Karpas-422 (cell line): ENCODE measurements around the gene CHML. TPM values are rescaled to one million over a fixed set of nuclear protein-coding genes. Genes with fewer than 3 reads are reported as not detected.
A peak's percentile ranks its signal among the peaks of the same experiment; 100 is the strongest.

Experiments
- DNase-seq: peaks from one replicate; pipeline ENCODE4 v3.0.0-alpha.2; 2015
- H2AFZ ChIP-seq: fragments of 200-600 bp; sonication (generic); 2 replicates; pipeline ENCODE4 v1.6.1; 2014; ENCODE audit warnings: antibody characterized with exemption, low read length, mixed read lengths
- H3K27ac ChIP-seq: fragments of 200-600 bp; sonication (generic); 2 replicates; pipeline ENCODE4 v1.5.1; 2014; ENCODE audit warnings: mild to moderate bottlenecking, low read length, moderate library complexity
- H3K27me3 ChIP-seq: fragments of 200-600 bp; sonication (generic); 2 replicates; pipeline ENCODE4 v1.6.1; 2014; ENCODE audit warnings: low read length, mixed read lengths
- H3K36me3 ChIP-seq: fragments of 200-600 bp; sonication (generic); 2 replicates; pipeline ENCODE4 v1.6.1; 2014; ENCODE audit warnings: low read length, mixed read lengths; ENCODE audit not compliant: insufficient read depth
- H3K4me1 ChIP-seq: fragments of 200-600 bp; sonication (generic); 2 replicates; pipeline ENCODE4 v1.6.1; 2014; ENCODE audit warnings: mild to moderate bottlenecking, low read length, mixed read lengths
- H3K4me2 ChIP-seq: fragments of 200-600 bp; sonication (generic); 2 replicates; pipeline ENCODE4 v1.6.1; 2014; ENCODE audit warnings: low read length, low read depth, mild to moderate bottlenecking; ENCODE audit not compliant: poor library complexity, severe bottlenecking
- H3K4me3 ChIP-seq: fragments of 200-600 bp; sonication (generic); 2 replicates; pipeline ENCODE4 v1.5.1; 2014; ENCODE audit warnings: mild to moderate bottlenecking, antibody characterized with exemption, low read length, mixed read lengths
- H3K79me2 ChIP-seq: fragments of 200-600 bp; sonication (generic); 2 replicates; pipeline ENCODE4 v1.6.1; 2014; ENCODE audit warnings: mild to moderate bottlenecking, low read length, mixed read lengths
- H3K9ac ChIP-seq: fragments of 200-600 bp; sonication (generic); 2 replicates; pipeline ENCODE4 v1.6.0; 2014; ENCODE audit warnings: low read length
- H3K9me2 ChIP-seq: fragments of 200-600 bp; sonication (generic), shearing (Covaris generic); replicated peaks from 2 replicates; pipeline ENCODE4 v1.6.0; 2014; ENCODE audit warnings: mild to moderate bottlenecking, low read length, moderate library complexity; ENCODE audit not compliant: insufficient read depth
- H3K9me3 ChIP-seq: fragments of 300-700, 200-600 bp; sonication (generic); 2 replicates; pipeline ENCODE4 v1.6.1; 2014; ENCODE audit warnings: low read length, mixed read lengths
- H4K20me1 ChIP-seq: fragments of 200-600 bp; sonication (generic); 2 replicates; pipeline ENCODE4 v1.6.1; 2014; ENCODE audit warnings: mild to moderate bottlenecking, antibody characterized with exemption, low read length, low read depth; ENCODE audit not compliant: insufficient read depth
- total RNA-seq: library from RNA; depleted of rRNA; stranded (reverse); fragments of >200 nt; shearing (Covaris generic); gene quantifications from 2 replicates; pipeline ENCODE4 v1.2.3, GENCODE V29; 2014; ENCODE audit warnings: low replicate concordance

Gene CHML
- total RNA-seq, 1 experiment from 2014 or later, result 41.1 TPM

DNA sequence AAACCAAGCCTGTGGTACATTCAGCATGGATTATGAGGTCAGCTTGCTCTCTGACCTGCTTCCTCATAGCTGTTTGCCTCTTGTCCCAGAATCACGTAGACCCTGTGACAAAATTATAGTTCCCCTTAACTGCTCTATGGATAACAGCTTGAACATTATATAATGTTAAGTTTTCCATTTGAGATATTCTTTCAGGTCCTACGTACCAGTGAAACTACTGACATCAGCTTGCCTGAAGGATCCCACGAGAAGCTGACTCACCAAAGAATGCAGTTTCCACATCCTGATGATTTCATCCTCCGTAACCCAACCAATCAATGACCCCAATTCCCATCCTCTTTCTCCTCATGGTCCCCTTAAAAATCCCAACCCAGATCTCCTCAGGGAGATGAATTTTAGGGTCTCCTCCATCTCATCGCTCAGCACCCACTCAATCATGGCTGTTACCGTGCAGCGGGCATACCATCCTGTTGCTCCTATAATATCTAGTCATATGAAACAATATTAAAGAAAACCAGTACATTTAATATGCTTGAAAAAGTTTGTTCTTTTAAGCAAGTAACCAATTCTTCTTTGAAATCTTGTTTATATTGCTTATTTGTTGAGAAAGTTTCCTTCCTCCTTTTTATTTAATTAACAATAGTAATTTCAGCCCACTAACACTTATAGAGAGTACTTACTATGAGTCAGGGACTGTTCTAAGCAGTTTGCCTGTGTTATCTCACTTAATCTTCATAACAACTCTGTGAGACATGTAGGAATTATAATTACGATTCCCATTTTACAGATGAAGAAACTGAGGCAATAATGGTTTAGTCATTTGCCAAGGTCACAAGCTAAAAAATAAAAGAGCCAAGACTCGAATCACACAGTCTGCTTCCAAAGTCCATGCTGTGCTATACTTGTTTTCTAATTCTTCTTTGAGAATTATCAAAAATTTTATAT lies 27.4 kb downstream of the CHML start:
- H4K20me1 ChIP-seq, result no peaks in the 10 kb centered on the region
- no peak overlapping the region for H3K4me2 ChIP-seq
- no peak overlapping the region for H2AFZ ChIP-seq
- H3K79me2 ChIP-seq, result no peaks in the 10 kb centered on the region
- no peak for DNase-seq
- no peaks in the 10 kb centered on the region for H3K27me3 ChIP-seq
- no peaks in the 10 kb centered on the region for H3K9me2 ChIP-seq
- H3K9me3 ChIP-seq, result no peaks in the 10 kb centered on the region
- no peak overlapping the region for H3K27ac ChIP-seq
- peaks cover 3% of the 10 kb centered on the region for H3K4me1 ChIP-seq
- H3K4me3 ChIP-seq, result no peak overlapping the region
- no peak overlapping the region for H3K9ac ChIP-seq
- H3K36me3 ChIP-seq, result no peaks in the 10 kb centered on the region

DNA sequence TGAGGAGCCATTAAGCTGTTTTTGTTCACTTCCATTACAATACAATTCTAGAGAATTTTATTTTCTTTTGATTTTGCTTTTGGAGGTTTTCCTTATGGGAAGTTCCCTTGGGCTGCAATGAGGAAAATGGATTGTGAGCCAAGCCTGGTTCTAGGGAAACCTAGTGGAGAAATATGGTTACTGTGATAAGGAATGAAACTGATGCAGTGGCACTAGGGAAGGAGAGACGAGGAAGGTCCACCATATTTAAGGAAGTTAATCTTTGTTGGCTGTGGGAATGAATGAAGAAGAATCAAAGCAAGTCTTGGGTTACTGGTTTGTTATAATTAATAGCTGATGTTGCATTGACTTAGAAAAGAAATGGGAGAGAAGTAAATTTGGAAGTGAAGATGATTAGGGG lies 28.4 kb downstream of the CHML start:
- DNase-seq, result no peak
- Histone ChIP-seq H4K20me1 (no peaks in the 10 kb centered on the region), H3K4me3 (no peak overlapping the region), H3K9ac (no peak overlapping the region), H3K9me3 (no peaks in the 10 kb centered on the region), H3K9me2 (no peaks in the 10 kb centered on the region), H2AFZ (no peak overlapping the region), H3K27me3 (no peaks in the 10 kb centered on the region), H3K4me2 (no peak overlapping the region), H3K27ac (no peak overlapping the region), H3K4me1 (peaks cover 3% of the 10 kb centered on the region), H3K36me3 (no peaks in the 10 kb centered on the region), H3K79me2 (no peaks in the 10 kb centered on the region)

DNA sequence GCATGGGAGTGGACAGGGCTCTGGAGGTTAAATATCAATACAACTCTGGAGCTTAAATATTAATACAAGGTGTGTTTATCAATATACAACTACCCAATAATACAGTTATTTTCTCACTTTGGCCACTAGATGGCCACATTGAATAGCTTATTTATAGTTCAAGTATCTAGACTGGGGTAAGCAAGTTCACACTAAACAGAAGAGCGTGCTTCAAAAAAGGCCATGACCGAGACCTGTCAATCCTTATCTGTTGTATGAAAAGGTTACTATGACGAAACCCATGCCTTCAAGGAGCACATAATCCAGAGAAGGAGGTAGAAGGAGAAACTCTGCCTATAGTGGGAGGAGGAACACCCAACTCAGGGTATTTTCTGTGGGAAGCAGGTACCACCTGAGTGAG lies 29.1 kb downstream of the CHML start:
- no peaks in the 10 kb centered on the region for H3K9me2 ChIP-seq
- H3K4me2 ChIP-seq, result no peak overlapping the region
- no peak overlapping the region for H2AFZ ChIP-seq
- no peaks in the 10 kb centered on the region for H3K36me3 ChIP-seq
- no peak overlapping the region for H3K4me3 ChIP-seq
- no peak overlapping the region for H3K9ac ChIP-seq
- no peaks in the 10 kb centered on the region for H4K20me1 ChIP-seq
- DNase-seq, result peak; percentile 91
- H3K9me3 ChIP-seq, result no peaks in the 10 kb centered on the region
- no peak overlapping the region for H3K27ac ChIP-seq
- no peaks in the 10 kb centered on the region for H3K27me3 ChIP-seq
- peaks cover 3% of the 10 kb centered on the region for H3K4me1 ChIP-seq
- H3K79me2 ChIP-seq, result no peaks in the 10 kb centered on the region

DNA sequence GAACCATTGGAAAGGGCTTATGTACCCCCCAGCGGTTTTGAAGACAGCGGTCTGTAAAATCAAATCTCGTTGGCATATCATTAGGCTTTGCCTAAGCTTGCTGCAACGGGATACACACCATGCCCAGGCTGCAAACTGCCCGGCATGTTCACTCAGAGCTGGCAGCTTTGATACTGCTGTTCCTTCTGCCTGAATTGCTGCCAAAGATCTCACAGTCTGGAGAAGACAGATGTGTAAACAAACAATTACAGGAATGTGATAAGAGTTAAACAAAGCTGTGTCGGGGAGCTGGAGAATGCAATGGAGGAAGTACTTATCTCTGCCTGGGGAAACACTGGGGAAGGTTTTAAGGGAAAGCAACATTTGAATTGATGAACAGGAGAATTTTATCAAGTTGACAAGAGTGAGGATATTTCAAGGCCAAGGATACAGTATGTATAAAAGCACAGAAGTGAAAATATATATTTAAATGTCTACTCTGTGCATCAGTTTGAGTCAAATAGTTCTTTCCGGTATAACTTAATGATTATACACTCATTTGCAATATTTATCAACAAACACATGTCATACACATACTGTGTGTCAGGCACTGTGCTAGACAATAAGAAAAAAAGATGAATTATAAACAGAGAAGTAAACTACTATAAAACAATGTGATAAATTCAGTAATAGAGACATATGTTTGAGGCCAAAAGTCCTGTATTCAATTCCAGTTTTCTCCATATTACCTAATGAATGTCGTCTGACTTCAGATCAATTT lies 29.9 kb downstream of the CHML start:
- H3K4me2 ChIP-seq, result no peak overlapping the region
- DNase-seq, result no peak
- no peaks in the 10 kb centered on the region for H3K9me2 ChIP-seq
- H3K27me3 ChIP-seq, result no peaks in the 10 kb centered on the region
- H3K27ac ChIP-seq, result no peak overlapping the region
- H2AFZ ChIP-seq, result no peak overlapping the region
- H4K20me1 ChIP-seq, result no peaks in the 10 kb centered on the region
- H3K4me1 ChIP-seq, result peaks cover 3% of the 10 kb centered on the region
- H3K9me3 ChIP-seq, result no peaks in the 10 kb centered on the region
- H3K9ac ChIP-seq, result no peak overlapping the region
- no peaks in the 10 kb centered on the region for H3K36me3 ChIP-seq
- no peaks in the 10 kb centered on the region for H3K79me2 ChIP-seq
- H3K4me3 ChIP-seq, result no peak overlapping the region

DNA sequence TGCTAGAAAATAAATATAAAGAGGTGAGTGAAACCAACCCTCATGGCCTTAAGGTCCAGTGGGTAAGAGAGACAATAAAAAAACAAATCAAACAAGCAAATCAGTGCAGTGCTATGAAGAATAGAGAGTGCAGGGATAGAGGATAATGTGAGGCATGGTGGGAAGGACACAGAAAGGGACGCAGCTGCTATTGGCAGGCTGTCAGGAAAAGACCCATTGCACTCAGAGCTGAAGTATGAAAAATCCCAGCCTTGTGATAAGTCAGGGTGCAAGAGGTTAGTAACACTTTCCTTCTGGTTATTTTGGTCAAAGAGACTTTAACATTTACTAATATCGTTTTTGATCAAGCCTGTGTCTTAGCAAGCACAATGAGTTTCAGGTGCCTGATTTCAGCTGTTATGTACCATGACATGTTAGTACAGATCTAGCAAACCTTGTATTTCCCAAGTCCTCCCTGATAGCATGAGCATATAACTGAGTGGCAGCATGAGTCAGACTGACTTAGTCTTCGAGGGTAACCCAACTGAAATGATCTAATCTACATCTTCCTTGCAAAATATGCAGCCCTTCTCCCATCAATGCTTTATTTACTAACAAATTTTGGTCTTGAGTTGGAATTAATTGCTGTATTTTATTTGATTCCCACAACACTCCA lies 31.7 kb downstream of the CHML start:
- Histone ChIP-seq H3K4me3 (no peak overlapping the region), H3K9me3 (no peaks in the 10 kb centered on the region), H3K9ac (no peak overlapping the region), H3K27me3 (no peaks in the 10 kb centered on the region), H4K20me1 (no peaks in the 10 kb centered on the region), H3K27ac (no peak overlapping the region), H3K9me2 (no peaks in the 10 kb centered on the region), H3K79me2 (no peaks in the 10 kb centered on the region), H2AFZ (no peak overlapping the region), H3K4me2 (no peak overlapping the region), H3K4me1 (peaks cover 3% of the 10 kb centered on the region), H3K36me3 (no peaks in the 10 kb centered on the region)
- DNase-seq, result no peak

DNA sequence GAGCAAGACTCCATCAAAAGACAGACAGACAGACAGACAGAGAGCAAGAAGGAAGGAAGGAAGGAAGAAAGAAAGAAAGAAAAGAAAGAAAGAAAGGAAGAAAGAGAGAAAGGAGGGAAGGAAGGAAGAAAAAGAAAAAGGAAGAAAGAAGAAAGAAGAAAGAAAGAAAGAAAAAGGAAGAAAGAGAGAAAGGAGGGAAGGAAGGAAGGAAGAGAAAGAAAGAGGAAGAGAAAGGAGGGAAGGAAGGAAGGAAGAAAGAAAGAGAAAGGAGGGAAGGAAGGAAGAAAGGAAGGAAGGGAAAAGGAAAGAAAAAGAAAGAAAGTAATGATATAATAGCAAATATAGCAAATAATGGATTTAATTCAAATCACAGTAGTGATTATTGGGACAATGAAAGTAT lies 32.7 kb downstream of the CHML start:
- no peak overlapping the region for H2AFZ ChIP-seq
- H3K9me3 ChIP-seq, result no peaks in the 10 kb centered on the region
- H3K9ac ChIP-seq, result no peak overlapping the region
- H3K27ac ChIP-seq, result no peak overlapping the region
- H3K4me3 ChIP-seq, result no peak overlapping the region
- H3K4me2 ChIP-seq, result no peak overlapping the region
- peaks cover 3% of the 10 kb centered on the region for H3K4me1 ChIP-seq
- no peaks in the 10 kb centered on the region for H3K9me2 ChIP-seq
- no peaks in the 10 kb centered on the region for H3K36me3 ChIP-seq
- H3K27me3 ChIP-seq, result no peaks in the 10 kb centered on the region
- no peaks in the 10 kb centered on the region for H3K79me2 ChIP-seq
- no peaks in the 10 kb centered on the region for H4K20me1 ChIP-seq
- DNase-seq, result no peak

DNA sequence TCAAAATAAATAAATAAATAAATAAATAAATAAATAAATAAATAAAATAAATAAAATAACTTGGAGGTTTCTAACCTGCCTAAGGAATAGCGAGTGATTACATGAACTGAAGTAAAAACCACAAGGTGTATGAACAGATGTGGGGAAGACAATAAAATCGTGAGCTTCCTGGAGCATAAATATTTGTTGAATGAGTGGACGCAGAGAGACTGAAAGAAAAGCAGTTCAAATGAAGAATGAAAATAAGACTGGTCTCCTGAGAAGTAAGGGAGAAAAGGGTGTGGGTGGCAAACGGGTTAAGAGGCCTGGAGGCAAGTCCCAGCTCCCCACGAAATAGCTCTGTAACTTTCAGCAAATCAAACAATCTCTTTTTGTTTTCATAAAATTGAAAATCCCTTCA lies 33.6 kb downstream of the CHML start:
- H3K79me2 ChIP-seq, result no peaks in the 10 kb centered on the region

More for the DNA sequence above, 33.6 kb downstream of the CHML start:
- Histone ChIP-seq H3K9me3 (no peaks in the 10 kb centered on the region), H3K4me2 (no peak overlapping the region), H4K20me1 (no peaks in the 10 kb centered on the region), H2AFZ (no peak overlapping the region), H3K36me3 (no peaks in the 10 kb centered on the region), H3K27ac (no peak overlapping the region), H3K4me1 (peaks cover 3% of the 10 kb centered on the region), H3K27me3 (no peaks in the 10 kb centered on the region), H3K4me3 (no peak overlapping the region), H3K9me2 (no peaks in the 10 kb centered on the region), H3K9ac (no peak overlapping the region)
- no peak for DNase-seq
